OCI-M2 (cell line): Measurements from ENCODE around the gene BMP6.

Source experiments
- DNase-seq: peaks from one replicate; lab custom pipeline; 2025; ENCODE audit not compliant: unreplicated experiment; lab: John Stamatoyannopoulos, UW

The BMP6 gene

GRCh38 chr6:7901780-7902179 lies 175.9 kb downstream of the BMP6 start:
- DNase-seq, result no peak

GRCh38 chr6:7902221-7902620 lies 176.3 kb downstream of the BMP6 start:
- no peak for DNase-seq

- no peak for DNase-seq
Measured at GRCh38 chr6:7902867-7903266, 177.0 kb downstream of the BMP6 start.

- no peak for DNase-seq
Measured at GRCh38 chr6:7903673-7904072, 177.8 kb downstream of the BMP6 start.

GRCh38 chr6:7904654-7905319 lies 178.9 kb downstream of the BMP6 start:
- no peak for DNase-seq

GRCh38 chr6:7905416-7905815 lies 179.5 kb downstream of the BMP6 start:
- no peak for DNase-seq

GRCh38 chr6:7906741-7907140 lies 180.8 kb downstream of the BMP6 start:
- no peak for DNase-seq

GRCh38 chr6:7907159-7907558 lies 181.3 kb downstream of the BMP6 start:
- DNase-seq, result no peak

GRCh38 chr6:7909323-7910276 lies 183.7 kb downstream of the BMP6 start:
- no peak for DNase-seq

- no peak for DNase-seq
Measured at GRCh38 chr6:7910298-7910653, 184.4 kb downstream of the BMP6 start.

- no peak for DNase-seq
Measured at GRCh38 chr6:7910654-7911344, 184.9 kb downstream of the BMP6 start, which contains the start of gene TXNDC5. TXNDC5 (minus strand) TSS chr6:7910788; CDS start chr6:7910776, 12 bp downstream.

- no peak for DNase-seq
Measured at GRCh38 chr6:7911345-7911725, 185.4 kb downstream of the BMP6 start.

GRCh38 chr6:7912024-7912423 lies 186.1 kb downstream of the BMP6 start:
- no peak for DNase-seq

GRCh38 chr6:7912736-7913517 lies 187.0 kb downstream of the BMP6 start:
- DNase-seq, result no peak

GRCh38 chr6:7914311-7914710 lies 188.4 kb downstream of the BMP6 start:
- DNase-seq, result no peak

- DNase-seq, result no peak
Measured at GRCh38 chr6:7914991-7915789, 189.3 kb downstream of the BMP6 start.

- no peak for DNase-seq
Measured at GRCh38 chr6:7916959-7917358, 191.1 kb downstream of the BMP6 start.

- DNase-seq, result no peak
Measured at GRCh38 chr6:7917729-7918128, 191.8 kb downstream of the BMP6 start.

GRCh38 chr6:7918403-7918802 lies 192.5 kb downstream of the BMP6 start:
- DNase-seq, result no peak

GRCh38 chr6:7919871-7920270 lies 194.0 kb downstream of the BMP6 start:
- DNase-seq, result no peak
